K562 (cell line): ENCODE measurements around the gene GAS2L2. TPM values are rescaled to one million over a fixed set of nuclear protein-coding genes. Genes with fewer than 3 reads are reported as not detected.

ENCODE experiments used
- ATAC-seq: fragments of 200-7000 bp; cut with Tn5 transposase; 3 replicates; pipeline ENCODE4 v1.9.1; 2020; ENCODE audit warnings: moderate library complexity
- BruUV-seq: library from RNA; stranded (reverse); fragments of 400-500 nt; replicated peaks from 2 replicates; lab custom pipeline; 2021; lab: Mats Ljungman, UMichigan
- CTCF ChIA-PET: fragments of 300-600 bp; formaldehyde crosslinking; extraction: SDS; loops from one replicate; lab custom pipeline; 2021; ENCODE audit warnings: low intra/inter-chr PET ratio; lab: Yijun Ruan, JAX
- POLR2A ChIA-PET: fragments of 300-600, 350-650 bp; sonication (Branson Sonifier 250); formaldehyde crosslinking; extraction: SDS; loops from one replicate; lab custom pipeline; 2021; ENCODE audit warnings: antibody characterized with exemption, inconsistent platforms; lab: Yijun Ruan, JAX
- DNase-seq, 4 experiments: peaks; one replicate each; pipeline versions ENCODE4 v3.0.0 to v3.0.0-alpha.2; 2011 to 2018; ENCODE audit warnings: low spot score in 3 of 4, mixed read lengths in 3 of 4; ENCODE audit errors: extremely low read depth in 1 of 4
- FAIRE-seq: peaks from 2 replicates; lab custom pipeline; 2011; peaks lifted over from hg19 to GRCh38; lab: Jason Lieb, UNC
- H2AFZ ChIP-seq: 2 replicates; pipeline ENCODE4 v1.6.0; 2011; ENCODE audit warnings: low read depth, low read length, control low read depth, inconsistent platforms
- H3K27ac ChIP-seq: fragments of 200-600 bp; 3 replicates; pipeline ENCODE4 v1.8.0; 2011; ENCODE audit warnings: low read depth, mild to moderate bottlenecking, control low read depth, inconsistent platforms, low read length, moderate library complexity, mixed read lengths; ENCODE audit errors: extremely low read depth
- H3K27me3 ChIP-seq, 2 experiments: fragments of 300-600 bp in 1 of 2; 2 replicates in 1 of 2; 3 replicates in 1 of 2; pipeline versions ENCODE4 v1.6.0 to v1.8.0; 2011; ENCODE audit warnings: inconsistent platforms in 2 of 2, low read length in 2 of 2, mild to moderate bottlenecking in 1 of 2, mixed read lengths in 1 of 2, moderate library complexity in 1 of 2; ENCODE audit not compliant: control insufficient read depth in 2 of 2, insufficient read depth in 2 of 2
- H3K36me3 ChIP-seq: fragments of 300-600 bp; 3 replicates; pipeline ENCODE4 v1.8.0; 2011; ENCODE audit warnings: mild to moderate bottlenecking, low read length, inconsistent platforms; ENCODE audit not compliant: control insufficient read depth, insufficient read depth
- H3K4me1 ChIP-seq, 2 experiments: fragments of 200-600 bp in 1 of 2; replicated peaks in 1 of 2; 2 replicates in 1 of 2; 3 replicates in 1 of 2; pipeline versions ENCODE4 v1.5.1 to v1.8.0; 2011; ENCODE audit warnings: inconsistent platforms in 2 of 2, low read length in 2 of 2, mild to moderate bottlenecking in 1 of 2, mixed read lengths in 1 of 2, moderate library complexity in 1 of 2; ENCODE audit not compliant: control insufficient read depth in 2 of 2, insufficient read depth in 2 of 2
- H3K4me2 ChIP-seq: 2 replicates; pipeline ENCODE4 v1.6.1; 2011; ENCODE audit warnings: low read length, control low read depth, inconsistent platforms, mixed read lengths; ENCODE audit not compliant: insufficient read depth
- H3K4me3 ChIP-seq: fragments of 200-600 bp; sonication (generic), shearing (Covaris generic); 2 replicates; pipeline ENCODE4 v1.5.1; 2016; ENCODE audit warnings: control low read depth, inconsistent platforms
- H3K79me2 ChIP-seq: fragments of 200-600 bp; 3 replicates; pipeline ENCODE4 v1.8.0; 2011; ENCODE audit warnings: low read length, inconsistent platforms; ENCODE audit not compliant: control insufficient read depth, insufficient read depth
- H3K9ac ChIP-seq, 2 experiments: 2 replicates each; pipeline versions ENCODE4 v1.6.0 to v1.6.1; 2011; ENCODE audit warnings: low read depth in 2 of 2, low read length in 2 of 2, control low read depth in 1 of 2, inconsistent platforms in 1 of 2, mild to moderate bottlenecking in 1 of 2, mixed read lengths in 1 of 2; ENCODE audit not compliant: insufficient read depth in 1 of 2
- H3K9me1 ChIP-seq: one replicate; pipeline ENCODE4 v1.6.0; 2011; ENCODE audit warnings: inconsistent platforms, mild to moderate bottlenecking, low read length, moderate library complexity; ENCODE audit not compliant: control insufficient read depth, insufficient read depth
- H3K9me3 ChIP-seq: replicated peaks from 2 replicates; pipeline ENCODE4 v1.5.1; 2011; ENCODE audit warnings: low read depth, low read length, inconsistent platforms; ENCODE audit not compliant: control insufficient read depth, insufficient read depth
- H4K20me1 ChIP-seq: replicated peaks from 2 replicates; pipeline ENCODE4 v1.6.1; 2011; ENCODE audit warnings: low read length, inconsistent platforms, mixed read lengths; ENCODE audit not compliant: control insufficient read depth, insufficient read depth
- C11orf30 ChIP-seq: fragments of 450-650 bp; IDR thresholded peaks from 2 replicates; pipeline ENCODE4 v1.6.1; 2016; ENCODE audit warnings: low read depth, mild to moderate bottlenecking
- MAFG ChIP-seq: fragments of 450-650 bp; conservative IDR thresholded peaks from 2 replicates; pipeline ENCODE4 v1.6.1; 2016; ENCODE audit warnings: missing genetic modification characterization, missing compliant biosample characterization
- ZBTB49 ChIP-seq: sonication (generic); formaldehyde crosslinking; IDR thresholded peaks from 2 replicates; pipeline ENCODE4 v1.8.0; 2022; ENCODE audit warnings: missing genetic modification reagents, mild to moderate bottlenecking, borderline replicate concordance
- ZNF165 ChIP-seq: fragments of 250-450 bp; sonication (Bioruptor Pico); IDR thresholded peaks from 2 replicates; pipeline ENCODE4 v1.4.0; 2020; ENCODE audit warnings: borderline replicate concordance
- ZNF316 ChIP-seq: fragments of 450-650 bp; IDR thresholded peaks from 2 replicates; pipeline ENCODE4 v1.6.1; 2016
- WGBS: fragments of 100-300 bp; shearing (Covaris generic); methylation state at CpG from one replicate; pipeline ENCODE4 v1.1.6; 2016; ENCODE audit warnings: low coverage, mixed read lengths; ENCODE audit not compliant: insufficient coverage; ENCODE audit errors: missing lambda C conversion rate; 5-methylcytosine and 5-hydroxymethylcytosine counted together
- in situ Hi-C: fragments of 300-500 bp; cut with MboI; formaldehyde crosslinking; loops from 4 replicates; pipeline ENCODE4 v1.15.0; 2018; ENCODE audit warnings: inconsistent platforms, mixed read lengths
- intact Hi-C: fragments of 100-400 bp; cut with micrococcal nuclease; formaldehyde crosslinking; loops from 2 replicates; pipeline ENCODE4 v1.14.2; 2022
- polyA plus RNA-seq, 8 experiments: library from polyadenylated mRNA; depleted of rRNA in 4 of 8; stranded (reverse) in 5 of 8; unstranded in 3 of 8; fragments of >200 nt; fragmentation: Nextera tagmentation in 2 of 8; fragmentation: Illumina TruSeq in 1 of 8; extraction: Ambion mirVana in 2 of 8; extraction: Trizol in 1 of 8; gene quantifications; 2 replicates each; pipeline versions ENCODE4 v1.2.1 to v1.2.3, GENCODE V29; 2011 to 2014; ENCODE audit warnings: inconsistent platforms in 1 of 8, missing spikeins in 1 of 8
- total RNA-seq, 7 experiments: library from RNA; depleted of rRNA in 6 of 7; stranded (reverse); fragments of >200 nt in 6 of 7; fragmentation: Illumina TruSeq in 2 of 7; extraction: Trizol in 2 of 7; gene quantifications; 2 replicates each; pipeline versions ENCODE4 v1.2.1 to v1.2.3, GENCODE V29; 2011 to 2021; ENCODE audit warnings: low replicate concordance in 1 of 7

The GAS2L2 gene
- total and polyA plus RNA-seq, 9 of the 15 experiments (the other 6 are each of a cell fraction or from before 2014, with no cell fraction given) = not detected

GRCh38 chr17:35698800-35699199 is 54.2 kb downstream of the GAS2L2 start:
- Histone ChIP-seq H3K27ac (no peak overlapping the region), H3K4me3 (no peak overlapping the region), H3K4me2 (no peak overlapping the region), H3K9me1 (no peaks in the 10 kb centered on the region), H3K36me3 (peaks cover 81% of the 10 kb centered on the region), H2AFZ (no peak overlapping the region), H3K9me3 (no peaks in the 10 kb centered on the region), H3K27me3 (no peaks in the 10 kb centered on the region), H3K9ac (no peak overlapping the region), H3K4me1 (no peaks in the 10 kb centered on the region), H3K79me2 (peaks cover 4% of the 10 kb centered on the region; the same call in 1 of the 3 replicates), H4K20me1 (no peaks in the 10 kb centered on the region)
- WGBS = 94% methylated on average over 2 of the region's 2 CpGs
- POLR2A ChIA-PET = interaction anchor here (0.9 kb wide), 1 partner anchor 15 kb away, joined by 3 read pairs; no protein-coding TSS in a partner anchor
- FAIRE-seq (no peak), DNase-seq (no peak), ATAC-seq (no peak)
- in situ Hi-C loops (no loop called here), intact Hi-C loops (no loop called here)
- BruUV-seq = no TSS peak
- CTCF ChIA-PET = no interaction called here
- TF ChIP-seq ZNF316 (peak; percentile 82), C11orf30 (peak; percentile 59), ZBTB49 (no peak), MAFG (tag) (0 out of 2 replicates have a peak, but pooled peaks have one; percentile 26), ZNF165 (CRISPR knock-in tag) (no peak)
